GM12891 (cell line): ENCODE data around the gene CFAP20. TPM values are rescaled to one million over a fixed set of nuclear protein-coding genes. Genes with fewer than 3 reads are reported as not detected.

Source experiments
- DNase-seq: peaks from one replicate; pipeline ENCODE4 v3.0.0; 2011; ENCODE audit warnings: low spot score; ENCODE audit not compliant: insufficient read length
- FAIRE-seq: peaks from 2 replicates; lab custom pipeline; 2011; peaks lifted over from hg19 to GRCh38; lab: Jason Lieb, UNC
- PAX5 ChIP-seq: IDR thresholded peaks from 2 replicates; pipeline ENCODE4 v1.6.1; 2011; ENCODE audit warnings: low read length, moderate library complexity, mild to moderate bottlenecking; ENCODE audit not compliant: insufficient read depth, severe bottlenecking
- POLR2A ChIP-seq: IDR thresholded peaks from 2 replicates; pipeline ENCODE4 v1.6.1; 2011; ENCODE audit warnings: low read depth, low read length, control low read depth
- POLR2AphosphoS5 ChIP-seq: IDR thresholded peaks from 2 replicates; pipeline ENCODE4 v1.6.1; 2011; ENCODE audit warnings: low read depth, low read length, control low read depth
- POU2F2 ChIP-seq: IDR thresholded peaks from 2 replicates; pipeline ENCODE4 v1.6.1; 2011; ENCODE audit warnings: low read depth, mild to moderate bottlenecking, control low read depth, low read length, moderate library complexity
- SPI1 ChIP-seq: IDR thresholded peaks from 2 replicates; pipeline ENCODE4 v1.6.1; 2011; ENCODE audit warnings: low read depth, low read length, control low read depth
- TAF1 ChIP-seq: IDR thresholded peaks from 2 replicates; pipeline ENCODE4 v1.6.1; 2011; ENCODE audit warnings: low read depth, low read length, control low read depth
- polyA plus RNA-seq: library from polyadenylated mRNA; unstranded; fragments of >200 nt; gene quantifications from one replicate; pipeline ENCODE4 v1.2.1, GENCODE V29; 2012; ENCODE audit warnings: low read depth, missing spikeins, inconsistent platforms; ENCODE audit not compliant: missing spikeins

CFAP20 gene
- polyA plus RNA-seq = 26.3 TPM

DNA sequence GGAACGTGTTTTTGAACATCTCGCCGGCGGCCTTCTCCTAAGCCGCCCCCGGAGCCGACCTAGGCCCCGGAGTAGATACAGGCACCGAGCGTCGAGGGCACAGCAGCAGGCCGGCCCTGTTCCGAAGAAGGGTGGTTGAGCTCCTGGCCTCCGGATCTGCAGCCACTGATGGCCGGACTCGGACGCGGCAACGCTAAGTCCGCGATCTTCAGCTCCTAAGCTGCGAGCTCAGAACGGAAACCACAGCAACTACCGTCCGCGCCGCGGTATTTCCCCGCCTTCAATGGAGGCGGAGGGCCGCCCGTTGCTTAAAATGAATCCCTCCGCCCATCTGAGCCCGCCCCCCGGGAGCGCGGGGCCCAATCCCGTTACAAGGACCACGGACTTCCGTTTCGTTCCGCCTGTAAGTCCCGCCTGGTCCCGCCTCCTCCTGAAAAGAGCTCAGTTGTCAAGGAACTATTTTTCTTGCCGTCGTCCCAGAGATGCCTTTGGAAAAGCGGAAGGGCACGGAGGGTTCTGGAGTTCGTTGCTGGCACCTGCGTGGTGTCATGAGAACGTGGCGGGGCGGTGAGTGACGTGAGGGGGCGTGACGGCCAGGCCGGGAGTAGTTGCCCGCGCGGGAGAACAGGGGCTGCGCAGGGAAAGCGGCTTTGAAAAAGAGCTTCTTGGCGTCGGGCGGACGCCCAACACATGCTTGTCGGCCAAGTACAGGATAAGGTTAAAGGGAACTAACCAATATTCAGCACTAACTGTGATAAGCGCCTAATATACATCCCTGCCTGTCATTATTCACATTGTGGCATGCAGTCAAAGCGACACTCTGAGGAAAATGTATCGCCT lies at the start of gene CFAP20:
CFAP20 (minus strand) TSS at position 285 of the 840 bp plus-strand sequence; CDS start at position 19, 266 bp downstream.
- FAIRE-seq (peak; percentile 95), DNase-seq (peak; percentile 74)
- TF ChIP-seq TAF1 (peak; percentile 81), PAX5 (no peak), POLR2A (peak; percentile 86), POU2F2 (peak; percentile 88), POLR2AphosphoS5 (peak; percentile 84), SPI1 (peak; percentile 71)

DNA sequence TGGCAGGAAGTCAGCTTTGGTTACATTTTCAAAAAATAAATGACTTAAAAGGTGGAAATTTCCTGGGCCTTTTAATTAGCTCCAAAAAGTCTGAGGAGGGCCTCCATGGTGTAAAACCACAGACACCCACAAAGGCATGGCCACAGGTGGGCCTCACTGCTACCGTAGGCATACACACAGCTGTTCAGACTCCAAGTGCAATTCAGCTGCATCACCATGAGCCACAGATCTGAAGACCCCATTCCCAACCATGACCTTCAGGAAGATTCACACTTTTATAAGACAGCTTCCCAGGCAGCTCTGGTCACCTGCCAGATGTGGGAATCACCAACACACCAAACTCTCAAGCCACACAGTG lies 48.2 kb upstream of the CFAP20 start:
- TF ChIP-seq POLR2A (no peak), TAF1 (no peak), POLR2AphosphoS5 (no peak), POU2F2 (no peak), SPI1 (no peak), PAX5 (no peak)
- DNase-seq = no peak
- FAIRE-seq = no peak

DNA sequence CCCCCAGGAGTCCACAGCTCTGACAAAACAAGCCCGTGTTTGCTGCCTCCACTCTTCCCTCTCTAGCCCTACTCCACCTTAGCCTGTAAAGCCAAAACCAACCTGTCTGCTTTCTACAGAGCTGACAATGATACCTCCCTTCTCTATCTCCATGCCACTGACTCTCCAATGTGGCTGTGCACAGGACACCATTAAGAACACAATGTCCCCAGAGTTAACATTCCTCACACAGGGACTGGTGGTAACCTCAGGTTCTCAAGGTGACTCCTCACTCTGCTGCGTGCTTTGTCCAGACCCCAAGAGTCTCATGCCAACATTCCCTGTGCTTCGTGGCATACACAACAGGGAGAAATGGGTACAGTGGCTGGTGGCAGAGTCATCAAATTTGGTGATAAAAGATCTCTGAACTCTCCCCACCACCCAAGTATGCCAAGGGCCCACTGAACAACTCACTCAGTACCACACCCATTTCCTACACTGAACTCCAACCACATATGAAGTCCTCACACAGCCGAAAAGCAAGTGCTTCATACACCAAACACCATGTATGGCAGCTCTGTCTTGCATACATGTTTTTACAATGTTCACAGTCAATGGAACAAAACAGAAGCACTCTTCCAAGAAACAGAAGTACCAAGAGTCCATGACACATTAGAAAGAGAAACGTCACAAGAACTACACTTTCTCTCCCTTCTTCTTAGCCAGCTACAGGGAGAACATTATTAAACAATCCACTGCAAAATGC lies 47.6 kb upstream of the CFAP20 start:
- FAIRE-seq (peak; percentile 66), DNase-seq (no peak)
- no peak for TF ChIP-seq TAF1
- no peak for TF ChIP-seq SPI1
- TF ChIP-seq POLR2AphosphoS5 = no peak
- TF ChIP-seq POLR2A = no peak
- TF ChIP-seq POU2F2 = no peak
- TF ChIP-seq PAX5 = no peak

DNA sequence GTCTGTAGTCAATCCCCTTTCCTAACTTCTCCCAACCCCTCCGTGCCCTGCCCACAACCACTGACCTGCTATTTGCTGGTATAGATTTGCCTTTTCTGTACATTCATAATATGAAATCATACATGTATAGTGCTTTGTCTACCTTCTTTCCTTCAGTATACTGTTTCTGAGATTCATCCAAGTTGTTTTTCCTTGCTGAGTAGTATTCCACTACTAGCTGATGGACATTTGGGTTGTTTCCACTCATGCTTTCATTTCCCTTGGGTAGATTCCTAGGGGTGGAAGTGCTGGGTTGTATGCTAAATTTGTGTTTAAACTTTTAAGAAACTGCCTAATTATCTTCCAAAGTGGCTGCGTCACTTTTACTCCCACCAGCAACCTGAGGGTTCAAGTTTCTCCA lies 41.0 kb upstream of the CFAP20 start:
- DNase-seq (no peak), FAIRE-seq (no peak)
- no peak for TF ChIP-seq PAX5
- no peak for TF ChIP-seq SPI1
- TF ChIP-seq POU2F2 = no peak
- TF ChIP-seq POLR2AphosphoS5 = no peak
- TF ChIP-seq TAF1 = no peak
- no peak for TF ChIP-seq POLR2A

DNA sequence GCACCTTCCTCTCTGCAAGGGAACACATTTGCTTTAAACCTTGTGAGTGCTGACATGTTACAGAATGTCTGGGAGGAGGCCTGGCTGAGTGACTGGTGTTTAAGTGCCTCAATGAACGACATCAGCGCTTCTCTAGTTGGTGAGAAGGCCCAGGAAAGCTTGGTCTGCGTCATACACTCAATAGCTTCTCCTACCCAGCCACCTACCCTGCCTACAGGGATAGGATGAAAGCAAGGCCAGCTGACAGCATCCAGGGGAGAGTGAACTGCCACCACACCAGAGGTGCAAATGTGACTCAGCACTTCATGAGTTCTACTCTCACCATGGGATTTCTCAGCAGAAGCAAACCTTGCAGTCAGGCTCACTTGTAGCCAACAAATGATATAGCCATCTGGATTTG lies 31.7 kb upstream of the CFAP20 start:
- FAIRE-seq (no peak), DNase-seq (no peak)
- TF ChIP-seq POLR2AphosphoS5 = no peak
- no peak for TF ChIP-seq POU2F2
- TF ChIP-seq PAX5 = no peak
- TF ChIP-seq TAF1 = no peak
- TF ChIP-seq SPI1 = no peak
- no peak for TF ChIP-seq POLR2A

DNA sequence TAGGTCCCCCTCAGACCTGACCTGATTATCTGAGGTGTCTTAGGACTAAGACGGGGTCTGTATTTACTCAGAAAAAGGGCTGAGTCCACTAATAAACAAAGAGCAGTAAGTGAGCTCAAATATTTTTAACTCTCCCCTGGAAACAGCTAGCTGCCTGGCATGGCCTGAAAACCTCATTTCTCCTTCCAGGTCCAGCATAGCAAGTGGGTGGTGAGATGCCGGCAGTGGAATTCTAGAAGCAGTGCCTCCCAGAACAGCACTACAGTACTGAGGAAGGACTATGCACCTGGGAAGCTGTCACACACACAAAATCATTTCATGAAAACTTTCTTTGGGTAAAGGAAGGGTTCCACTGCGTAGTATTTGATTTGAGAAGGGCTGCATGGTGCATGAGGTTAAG lies 29.5 kb upstream of the CFAP20 start:
- TF ChIP-seq POLR2A (no peak), SPI1 (no peak), POU2F2 (no peak), PAX5 (no peak), TAF1 (no peak), POLR2AphosphoS5 (no peak; the same call in 1 of the 2 replicates)
- DNase-seq (no peak), FAIRE-seq (no peak)

DNA sequence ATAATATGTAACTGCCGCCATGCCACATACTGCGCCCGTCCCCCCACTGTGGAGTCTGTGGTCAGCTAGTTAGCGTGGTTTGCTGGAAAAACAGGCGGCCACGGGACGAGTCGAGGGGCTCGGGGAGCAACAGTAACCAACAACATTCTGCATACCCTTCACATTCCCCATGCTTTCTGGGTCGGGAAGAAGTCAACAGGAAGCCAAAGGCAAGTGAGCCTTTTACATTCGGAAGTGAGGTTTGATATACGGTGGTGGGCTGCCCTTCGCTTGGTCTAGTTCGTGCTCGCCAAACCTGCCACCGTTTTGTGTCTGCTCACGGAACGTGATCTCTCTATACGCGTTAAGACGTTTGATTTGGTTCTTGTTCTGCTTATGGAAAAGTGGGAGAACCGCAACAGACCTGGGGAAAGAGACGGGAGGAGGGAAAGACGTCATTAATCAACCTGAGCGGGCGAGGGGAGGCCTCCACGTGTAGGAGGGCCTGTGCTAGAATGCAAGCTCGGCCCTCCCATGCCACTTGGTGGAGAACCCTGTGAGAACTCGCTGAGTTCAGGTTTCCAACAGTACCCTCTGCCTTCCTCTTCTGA lies 28.9 kb upstream of the CFAP20 start:
- DNase-seq (no peak), FAIRE-seq (no peak)
- TF ChIP-seq POU2F2 (no peak), TAF1 (no peak), POLR2A (no peak), PAX5 (no peak), POLR2AphosphoS5 (no peak; the same call in 1 of the 2 replicates), SPI1 (no peak)

DNA sequence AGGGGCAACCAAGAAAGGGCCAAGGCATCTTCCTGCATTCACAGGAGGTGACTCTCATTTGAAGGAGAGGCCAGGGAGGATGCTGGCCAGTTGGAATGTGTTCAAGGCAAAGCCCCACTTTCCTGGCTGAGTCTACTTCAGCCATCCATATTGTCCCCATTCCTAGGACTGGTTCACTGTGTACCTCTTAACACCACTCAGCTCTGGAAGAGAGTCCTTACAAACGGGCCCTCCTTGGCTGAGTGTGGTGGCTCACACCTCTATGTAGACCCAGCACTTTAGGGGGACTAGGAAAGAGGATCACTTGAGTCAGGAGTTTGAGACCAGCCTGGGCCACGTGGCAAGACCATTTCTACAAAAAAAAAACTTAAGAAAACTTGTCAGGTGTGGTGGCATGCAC lies 28.1 kb upstream of the CFAP20 start:
- TF ChIP-seq PAX5 = no peak
- TF ChIP-seq TAF1 = no peak
- TF ChIP-seq POLR2A = no peak
- no peak for TF ChIP-seq SPI1
- TF ChIP-seq POLR2AphosphoS5 = no peak
- FAIRE-seq (no peak), DNase-seq (no peak)

DNA sequence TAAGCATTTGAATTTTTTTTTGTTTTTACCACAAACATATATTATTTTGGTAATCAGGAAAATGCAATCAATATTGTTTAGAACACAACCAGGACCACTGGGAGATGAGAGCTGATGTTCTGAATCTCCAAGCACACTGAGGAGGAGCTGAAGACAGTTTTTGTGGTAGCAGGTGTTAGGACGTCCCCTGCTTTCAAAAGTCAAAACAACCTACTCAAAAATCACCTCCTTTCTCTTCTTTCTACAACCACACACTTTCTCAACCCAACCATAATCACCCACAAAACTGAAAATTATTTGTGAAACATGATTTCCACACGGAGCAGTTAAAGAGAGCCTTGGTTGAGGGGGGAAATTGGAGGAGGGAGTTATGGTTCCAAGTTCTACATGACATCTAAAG lies 26.7 kb upstream of the CFAP20 start:
- no peak for TF ChIP-seq POLR2A
- no peak for TF ChIP-seq SPI1
- no peak for TF ChIP-seq PAX5
- TF ChIP-seq TAF1 = no peak
- no peak for TF ChIP-seq POU2F2
- TF ChIP-seq POLR2AphosphoS5 = no peak

DNA sequence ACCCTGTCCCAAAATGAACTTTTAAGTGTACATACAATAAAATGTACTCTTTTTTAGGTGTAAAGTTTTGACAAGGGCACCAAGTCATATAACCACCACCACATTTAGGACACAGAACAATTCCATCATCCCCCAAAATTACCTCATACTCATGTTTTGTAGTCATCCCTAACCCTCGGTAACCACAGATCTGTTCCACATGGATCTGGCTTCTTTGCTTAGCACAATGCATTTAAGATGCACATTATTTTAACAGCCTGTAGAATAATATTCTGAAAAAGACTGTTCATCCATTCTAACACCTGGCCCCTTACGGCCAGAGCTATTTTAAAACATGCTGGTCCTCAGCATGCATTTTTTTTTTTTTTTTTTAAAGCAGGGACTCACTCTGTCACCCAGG lies 25.2 kb upstream of the CFAP20 start:
- FAIRE-seq = no peak
- no peak for TF ChIP-seq POU2F2
- TF ChIP-seq TAF1 = no peak
- TF ChIP-seq PAX5 = no peak
- TF ChIP-seq POLR2A = no peak
- TF ChIP-seq SPI1 = no peak
- TF ChIP-seq POLR2AphosphoS5 = no peak

More for the DNA sequence above, 26.7 kb upstream of the CFAP20 start:
- FAIRE-seq (no peak), DNase-seq (no peak)

More for the DNA sequence above, 25.2 kb upstream of the CFAP20 start:
- no peak for DNase-seq
